GM19328 (cell line): Measurements from ENCODE around the gene AADACL3.

Experiments used
- ATAC-seq: cut with Tn5 transposase; IDR thresholded peaks from one replicate; pipeline ENCODE4 v1.9.1; 2021; ENCODE audit warnings: mild to moderate bottlenecking, moderate library complexity; ENCODE audit not compliant: unreplicated experiment

The AADACL3 gene

DNA sequence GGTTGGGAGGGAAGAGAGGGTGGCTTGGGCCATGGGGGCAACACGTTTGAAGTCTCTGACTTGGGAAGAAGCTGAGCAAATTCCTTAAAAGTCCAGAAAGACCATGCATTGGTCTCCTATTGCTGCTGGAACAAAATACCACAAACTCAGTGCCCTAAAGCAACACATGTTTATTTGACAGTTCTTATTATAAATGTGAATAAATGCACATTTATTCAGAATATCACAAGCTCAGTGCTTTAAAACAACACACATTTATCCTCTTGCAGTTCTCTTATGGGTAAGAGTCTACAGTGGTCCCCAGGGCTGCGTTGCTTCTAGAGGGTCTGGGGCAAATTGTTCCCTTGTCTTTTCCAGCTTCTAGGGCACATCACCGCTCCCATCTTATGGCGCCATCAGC is 47.6 kb downstream of the AADACL3 start:
- no peak for ATAC-seq

DNA sequence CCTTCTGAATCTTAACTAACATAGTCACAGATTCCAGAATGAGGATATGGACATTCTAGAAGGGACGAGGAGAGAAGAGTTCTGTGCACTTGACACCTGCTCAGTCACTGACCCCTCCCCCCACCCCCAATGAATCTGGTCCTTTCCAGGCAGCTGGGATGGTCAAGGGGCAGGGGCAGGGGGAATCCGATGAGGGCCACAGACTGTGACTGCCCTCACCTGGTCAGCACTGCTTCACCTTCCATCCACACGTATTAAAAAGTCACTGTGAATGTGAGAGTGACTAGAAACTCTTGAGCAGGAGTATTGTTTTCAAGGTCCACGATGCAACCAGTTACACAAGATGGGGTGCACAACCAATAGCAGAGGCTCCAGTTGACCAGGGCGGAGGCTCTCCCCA is 48.1 kb downstream of the AADACL3 start:
- ATAC-seq = no peak

DNA sequence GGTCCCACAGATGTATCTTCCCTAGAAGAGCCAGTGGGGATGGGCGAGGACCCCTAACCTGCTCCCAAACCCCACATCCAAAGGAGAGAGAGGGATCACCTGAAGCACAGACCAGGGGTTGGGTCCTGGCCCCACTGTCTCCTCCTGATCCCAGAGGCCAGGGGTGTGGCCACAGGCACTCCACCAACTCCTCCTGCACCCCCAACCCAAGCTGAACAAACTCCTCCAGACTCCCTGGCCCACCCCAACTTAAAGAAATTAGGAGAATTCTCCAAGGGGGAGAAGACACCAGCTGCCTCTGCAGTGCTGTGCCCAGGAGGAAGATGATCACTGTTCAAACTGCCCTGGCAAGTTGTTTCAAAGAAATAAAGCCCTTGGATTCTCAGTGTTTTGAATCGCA is 53.1 kb downstream of the AADACL3 start:
- ATAC-seq = no peak

DNA sequence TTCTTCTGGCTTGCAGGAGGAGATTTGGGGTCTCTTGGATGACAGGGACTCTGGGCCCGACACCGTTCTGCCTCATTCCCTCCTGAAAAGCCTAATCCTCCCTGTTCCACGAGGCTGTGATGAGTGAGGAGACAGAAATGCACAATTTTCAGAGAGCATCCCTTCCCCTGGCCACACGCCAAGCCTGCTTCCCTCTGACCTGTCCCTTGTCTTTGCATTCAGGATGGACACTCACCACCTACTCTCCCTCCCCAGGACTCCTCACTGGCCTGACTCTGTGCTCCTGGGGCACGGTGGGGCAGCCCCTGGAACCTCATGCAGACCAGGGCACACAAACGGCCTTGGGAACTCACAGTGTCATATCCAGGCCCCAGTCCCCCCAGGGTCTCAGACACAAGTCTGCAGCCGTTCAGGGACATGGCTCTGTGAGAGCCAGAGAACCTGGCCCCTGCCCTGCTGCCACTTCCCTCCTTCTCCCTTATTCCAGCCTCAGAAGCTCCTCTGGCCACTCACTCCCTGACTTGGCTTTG is 54.1 kb downstream of the AADACL3 start:
- no peak for ATAC-seq

DNA sequence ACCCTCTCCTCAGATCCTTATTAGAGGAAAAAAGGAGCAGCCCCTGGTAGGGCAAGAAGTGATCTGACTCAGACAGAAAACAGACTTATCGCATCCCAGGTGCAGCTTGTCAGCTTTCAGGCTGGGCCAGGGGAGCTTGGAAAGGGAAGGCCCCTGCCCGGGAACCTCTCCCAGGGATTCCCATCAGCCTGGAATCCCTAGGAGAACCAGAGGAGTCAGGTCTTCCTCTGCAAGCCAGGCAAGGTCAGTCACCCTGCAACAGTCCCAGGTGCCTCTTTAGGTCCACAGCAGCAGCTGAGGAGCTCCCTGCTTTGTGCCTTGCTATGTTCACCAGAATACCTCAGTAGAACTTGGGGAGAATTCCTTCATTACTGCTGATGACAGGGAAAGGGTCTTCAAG is 54.7 kb downstream of the AADACL3 start:
- no peak for ATAC-seq

DNA sequence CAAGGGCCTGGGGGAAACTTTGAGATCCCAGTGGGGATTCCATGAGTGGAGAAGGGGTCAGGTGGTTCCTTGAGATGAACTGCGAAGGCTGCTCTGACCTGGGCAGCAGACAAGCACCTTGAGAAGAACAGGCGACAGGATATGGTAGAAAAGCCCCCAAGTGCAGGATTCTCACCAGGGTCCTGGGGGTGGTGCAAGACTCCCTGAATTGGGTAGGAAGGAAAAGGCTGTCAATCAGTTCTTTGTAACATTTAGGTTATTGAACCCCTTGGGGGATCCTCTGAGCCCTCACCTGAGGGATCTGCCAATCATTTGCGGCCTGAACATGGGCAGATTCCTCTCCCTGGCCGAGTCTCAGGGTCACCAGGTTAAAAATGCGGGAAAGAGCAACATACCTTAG is 55.3 kb downstream of the AADACL3 start:
- no peak for ATAC-seq

DNA sequence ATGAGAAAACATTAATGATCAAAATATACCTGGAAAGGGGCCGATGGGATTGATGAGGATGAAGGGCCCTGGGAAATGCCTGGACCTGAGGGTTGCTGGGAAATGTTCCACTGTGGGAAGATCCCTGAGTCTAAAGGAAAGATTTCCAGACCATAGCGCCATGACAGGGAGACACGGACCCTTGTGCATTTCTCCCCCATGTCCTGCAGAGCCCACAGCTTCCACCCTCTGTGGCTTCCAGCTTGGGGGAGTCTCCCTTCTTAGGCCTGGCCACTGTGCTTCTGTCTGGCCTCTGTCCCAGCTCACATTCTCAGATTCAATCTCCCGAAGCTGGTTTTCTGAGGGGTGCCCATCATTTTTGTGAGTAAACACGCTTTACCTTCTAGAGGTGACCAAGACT is 56.6 kb downstream of the AADACL3 start:
- ATAC-seq = no peak

DNA sequence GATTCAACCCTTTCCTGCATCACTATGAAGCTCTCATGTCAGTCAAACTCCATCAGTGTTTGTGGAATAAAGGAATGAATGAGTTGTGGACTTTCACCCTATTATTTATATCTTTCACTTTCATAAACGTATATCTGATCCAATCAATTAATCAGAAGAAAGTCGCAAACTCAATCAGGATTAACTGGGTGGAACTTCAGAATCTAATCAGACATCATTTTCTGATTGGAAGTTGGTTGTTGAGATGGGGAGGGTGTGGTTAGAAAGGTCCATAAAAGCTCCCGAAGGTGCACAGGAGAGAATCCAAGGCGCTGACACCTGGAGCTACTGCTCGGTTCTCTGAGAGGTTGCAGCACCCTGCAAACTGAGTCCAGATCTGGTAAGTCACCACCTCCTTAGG is 57.5 kb downstream of the AADACL3 start, which contains the start of gene PRAMEF12:
Gene PRAMEF12, plus strand, starts transcription at position 301 of the 400 bp plus-strand sequence. CDS start 1,130 bp downstream, outside the sequence.
- no peak for ATAC-seq

DNA sequence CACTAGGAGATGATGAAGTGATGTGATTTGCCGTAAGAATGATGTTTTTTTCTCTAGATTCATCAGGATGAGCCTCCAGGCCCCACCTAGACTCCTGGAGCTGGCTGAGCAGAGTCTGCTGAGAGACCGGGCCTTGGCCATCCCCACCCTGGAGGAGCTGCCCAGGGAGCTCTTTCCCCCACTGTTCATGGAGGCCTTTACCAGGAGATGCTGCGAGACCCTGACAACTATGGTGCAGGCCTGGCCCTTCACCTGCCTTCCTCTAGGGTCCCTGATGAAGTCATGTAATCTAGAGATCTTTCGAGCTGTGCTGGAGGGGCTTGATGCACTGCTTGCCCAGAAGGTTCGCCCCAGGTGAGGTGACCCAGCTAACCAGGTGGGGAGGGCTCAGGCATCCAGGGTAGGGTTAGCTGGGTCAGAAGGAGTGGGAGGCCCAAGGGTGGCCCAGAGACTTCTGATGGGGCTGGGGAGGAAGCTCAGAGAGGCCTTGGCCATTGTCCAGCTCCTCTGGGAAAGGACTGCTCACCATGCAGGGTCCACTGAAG is 59.0 kb downstream of the AADACL3 start:
- ATAC-seq = no peak

DNA sequence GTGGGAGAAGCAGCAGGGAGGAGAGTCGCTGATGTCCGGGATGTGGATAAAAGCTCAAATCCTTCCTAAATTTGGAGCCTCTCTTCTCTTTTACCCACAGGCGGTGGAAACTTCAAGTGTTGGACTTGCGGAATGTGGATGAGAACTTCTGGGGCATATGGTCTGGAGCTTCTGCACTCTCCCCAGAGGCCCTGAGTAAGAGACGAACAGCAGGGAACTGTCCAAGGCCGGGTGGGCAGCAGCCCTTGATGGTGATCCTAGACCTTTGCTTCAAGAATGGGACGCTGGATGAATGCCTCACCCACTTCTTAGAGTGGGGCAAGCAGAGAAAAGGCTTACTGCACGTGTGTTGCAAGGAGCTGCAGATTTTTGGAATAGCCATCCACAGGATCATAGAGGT is 59.5 kb downstream of the AADACL3 start:
- no peak for ATAC-seq

DNA sequence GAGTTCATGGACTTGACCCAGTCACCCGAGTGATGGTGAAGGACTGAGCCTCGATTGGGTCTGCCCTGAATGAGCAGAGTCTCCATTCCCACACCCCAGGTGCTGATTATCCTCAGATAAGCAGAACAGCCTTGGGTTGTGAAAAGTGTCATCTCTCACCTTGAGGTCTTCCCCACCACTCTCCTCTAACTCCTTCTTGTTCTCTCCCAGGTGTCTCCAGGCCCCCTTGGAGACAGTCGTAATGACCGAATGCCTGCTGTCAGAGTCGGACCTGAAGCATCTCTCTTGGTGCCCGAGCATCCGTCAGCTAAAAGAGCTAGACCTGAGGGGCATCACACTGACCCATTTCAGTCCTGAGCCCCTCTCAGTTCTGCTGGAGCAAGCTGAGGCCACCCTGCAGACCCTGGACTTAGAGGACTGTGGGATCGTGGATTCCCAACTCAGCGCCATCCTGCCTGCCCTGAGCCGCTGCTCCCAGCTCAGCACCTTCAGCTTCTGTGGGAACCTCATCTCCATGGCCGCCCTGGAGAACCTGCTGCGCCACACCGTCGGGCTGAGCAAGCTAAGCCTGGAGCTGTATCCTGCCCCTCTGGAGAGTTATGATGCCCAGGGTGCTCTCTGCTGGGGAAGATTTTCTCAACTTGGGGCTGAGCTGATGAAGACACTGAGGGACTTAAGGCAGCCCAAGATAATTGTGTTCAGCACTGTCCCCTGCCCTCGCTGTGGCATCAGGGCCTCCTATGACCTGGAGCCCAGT is 61.1 kb downstream of the AADACL3 start:
- no peak for ATAC-seq
